Adipose tissue (tissue), 3 donors: ENCODE results near the gene TXNDC8. TPM values are rescaled to one million over a fixed set of nuclear protein-coding genes. Genes with fewer than 3 reads are reported as not detected.

Experiments
- H3K27ac ChIP-seq: one replicate; pipeline ENCODE4 v1.5.1; 2013; ENCODE audit warnings: low read depth, low read length
- WGBS, 3 donors: extraction: QIAGEN DNeasy Blood & Tissue Kit; methylation state at CpG; one replicate each; pipeline ENCODE4 v1.1.7; 2013; 5-methylcytosine and 5-hydroxymethylcytosine counted together
- polyA plus RNA-seq, 3 donors: library from polyadenylated mRNA; stranded (reverse); fragments of 200-250 nt; gene quantifications; one replicate each; pipeline ENCODE4 v1.2.3, GENCODE V29; 2013
- donor health status: healthy with polysubstance abuse.
- donor health status: Bipolar disorder and iron deficiency.
- donor health status: healthy.

Gene TXNDC8
- polyA plus RNA-seq, 3 donors = not detected

- H3K27ac ChIP-seq = no peak overlapping the region
- 0 to 1% (median 0%) methylated on average over 67 to 81 of the region's 81 CpGs for WGBS, 3 donors
Measured at GRCh38 chr9:110255463-110256379, 81.9 kb downstream of the TXNDC8 start.

GRCh38 chr9:110255034-110255462 lies 82.6 kb downstream of the TXNDC8 start:
- WGBS, 3 donors = 3 to 6% (median 5%) methylated on average over 17 of the region's 17 CpGs
- no peak overlapping the region for H3K27ac ChIP-seq

- 66 to 94% (median 83%) methylated on average over 2 of the region's 2 CpGs for WGBS, 3 donors
Measured at GRCh38 chr9:110254500-110254899, 83.2 kb downstream of the TXNDC8 start.

More at GRCh38 chr9:110254500-110254899, 83.2 kb downstream of the TXNDC8 start:
- no peak overlapping the region for H3K27ac ChIP-seq

Other genes starting within 250 kb of the TXNDC8 start
- gene C9orf152, start 129.7 kb downstream of the TXNDC8 start, polyA plus RNA-seq = 1 to 10 TPM in 2 of 3 donors, under 1 TPM in 1; 0.11 to 3.0 (median 1.2) TPM
- 100 to 1,000 TPM; 115 to 210 (median 175) TPM for gene TXN, start 81.4 kb downstream of the TXNDC8 start, polyA plus RNA-seq
- 10 to 100 TPM in 2 of 3 donors, 1 to 10 TPM in 1; 3.8 to 46.7 (median 12.3) TPM for gene SVEP1, start 241.9 kb upstream of the TXNDC8 start, polyA plus RNA-seq